NB4 (cell line): Measurements from ENCODE around the gene RNF128.

Experiments
- CTCF ChIP-seq: IDR thresholded peaks from one replicate; pipeline ENCODE4 v1.5.1; 2012; ENCODE audit warnings: low read depth, low read length
- POLR2A ChIP-seq: IDR thresholded peaks from 2 replicates; pipeline ENCODE4 v1.6.1; 2011; ENCODE audit warnings: mild to moderate bottlenecking; ENCODE audit not compliant: insufficient read length; ENCODE audit errors: extremely low read depth

DNA sequence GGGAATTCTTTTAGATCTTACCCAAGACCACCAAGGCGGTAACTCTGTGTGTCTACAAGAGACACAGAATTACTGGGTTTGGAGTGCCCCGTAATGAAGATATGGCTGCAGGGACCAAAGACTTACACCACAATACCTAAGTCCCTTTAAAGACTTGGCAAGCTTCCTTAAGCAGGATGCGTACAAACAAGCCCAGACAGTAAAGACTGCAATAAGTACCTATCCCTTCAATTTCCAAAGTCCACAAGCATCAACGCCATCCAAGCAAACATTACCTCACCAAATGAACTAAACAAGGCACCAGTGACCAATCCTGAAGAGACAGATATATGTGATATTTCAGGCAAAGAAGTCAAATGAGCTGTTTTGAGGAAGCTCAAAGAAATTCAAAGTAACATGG lies 42.3 kb upstream of the RNF128 start:
- TF ChIP-seq CTCF (no peak), POLR2A (no peak)
